ENCODE data around the gene RCSD1.

The RCSD1 gene

GRCh38 chr1:167638064-167638463 lies 8.0 kb downstream of the RCSD1 start:
- Histone ChIP-seq H3K27ac (ENCODE audit: low read depth, low read length) (no peak overlapping the region), H3K9me3 (ENCODE audit: control insufficient read depth in 5 of 5, low read length in 5 of 5) (no peaks in the 10 kb centered on the region), H3K27me3 (ENCODE audit: control insufficient read depth in 5 of 5, insufficient read depth in 4 of 5, low read length in 5 of 5) (peaks cover 0 to 5% (median 3%) of the 10 kb centered on the region in 5 donors), H3K36me3 (ENCODE audit: control insufficient read depth in 5 of 5, insufficient read depth in 5 of 5, low read length in 5 of 5) (peaks cover 0 to 18% (median 0%) of the 10 kb centered on the region in 5 donors), H3K4me1 (ENCODE audit: control insufficient read depth in 5 of 5, insufficient read depth in 5 of 5, low read length in 5 of 5) (peaks cover 0 to 49% (median 9%) of the 10 kb centered on the region in 5 donors), H3K9ac (ENCODE audit: low read length in 5 of 5) (no peak overlapping the region), H3K4me3 (ENCODE audit: low read depth in 1 of 5, low read length in 5 of 5) (no peak overlapping the region)

- Histone ChIP-seq H3K9ac (ENCODE audit: low read length in 5 of 5) (no peak overlapping the region), H3K27ac (ENCODE audit: low read depth, low read length) (no peak overlapping the region), H3K36me3 (ENCODE audit: control insufficient read depth in 5 of 5, insufficient read depth in 5 of 5, low read length in 5 of 5) (peaks cover 0 to 20% (median 0%) of the 10 kb centered on the region in 5 donors), H3K4me1 (ENCODE audit: control insufficient read depth in 5 of 5, insufficient read depth in 5 of 5, low read length in 5 of 5) (peaks cover 0 to 36% (median 8%) of the 10 kb centered on the region in 5 donors), H3K27me3 (ENCODE audit: control insufficient read depth in 5 of 5, insufficient read depth in 4 of 5, low read length in 5 of 5) (peaks cover 0 to 5% (median 3%) of the 10 kb centered on the region in 5 donors), H3K9me3 (ENCODE audit: control insufficient read depth in 5 of 5, low read length in 5 of 5) (no peaks in the 10 kb centered on the region), H3K4me3 (ENCODE audit: low read depth in 1 of 5, low read length in 5 of 5) (no peak overlapping the region)
Measured at GRCh38 chr1:167640051-167640450, 10.0 kb downstream of the RCSD1 start.

- peaks cover 0 to 3% (median 0%) of the 10 kb centered on the region in 5 donors for H3K27me3 ChIP-seq (ENCODE audit: control insufficient read depth in 5 of 5, insufficient read depth in 4 of 5, low read length in 5 of 5)
- no peaks in the 10 kb centered on the region for H3K9me3 ChIP-seq (ENCODE audit: control insufficient read depth in 5 of 5, low read length in 5 of 5)
- H3K9ac ChIP-seq (ENCODE audit: low read length in 5 of 5), result no peak overlapping the region
- H3K4me1 ChIP-seq (ENCODE audit: control insufficient read depth in 5 of 5, insufficient read depth in 5 of 5, low read length in 5 of 5), result peaks cover 0 to 30% (median 3%) of the 10 kb centered on the region in 5 donors
- peaks cover 0 to 20% (median 0%) of the 10 kb centered on the region in 5 donors for H3K36me3 ChIP-seq (ENCODE audit: control insufficient read depth in 5 of 5, insufficient read depth in 5 of 5, low read length in 5 of 5)
- H3K4me3 ChIP-seq (ENCODE audit: low read depth in 1 of 5, low read length in 5 of 5), result no peak overlapping the region
- no peak overlapping the region for H3K27ac ChIP-seq (ENCODE audit: low read depth, low read length)
Measured at GRCh38 chr1:167641786-167642500, 11.9 kb downstream of the RCSD1 start.

- peaks cover 0 to 20% (median 0%) of the 10 kb centered on the region in 5 donors for H3K36me3 ChIP-seq (ENCODE audit: control insufficient read depth in 5 of 5, insufficient read depth in 5 of 5, low read length in 5 of 5)
- H3K27ac ChIP-seq (ENCODE audit: low read depth, low read length), result no peak overlapping the region
- no peak overlapping the region for H3K9ac ChIP-seq (ENCODE audit: low read length in 5 of 5)
- no peak overlapping the region for H3K4me3 ChIP-seq (ENCODE audit: low read depth in 1 of 5, low read length in 5 of 5)
- no peaks in the 10 kb centered on the region for H3K9me3 ChIP-seq (ENCODE audit: control insufficient read depth in 5 of 5, low read length in 5 of 5)
- H3K27me3 ChIP-seq (ENCODE audit: control insufficient read depth in 5 of 5, insufficient read depth in 4 of 5, low read length in 5 of 5), result peaks cover 0 to 3% (median 0%) of the 10 kb centered on the region in 5 donors
- H3K4me1 ChIP-seq (ENCODE audit: control insufficient read depth in 5 of 5, insufficient read depth in 5 of 5, low read length in 5 of 5), result peaks cover 0 to 29% (median 8%) of the 10 kb centered on the region in 5 donors
Measured at GRCh38 chr1:167642501-167642826, 12.4 kb downstream of the RCSD1 start.

GRCh38 chr1:167643441-167643840 lies 13.4 kb downstream of the RCSD1 start:
- H3K36me3 ChIP-seq (ENCODE audit: control insufficient read depth in 5 of 5, insufficient read depth in 5 of 5, low read length in 5 of 5), result peaks cover 0 to 20% (median 0%) of the 10 kb centered on the region in 5 donors

GRCh38 chr1:167644551-167644950 lies 14.5 kb downstream of the RCSD1 start:
- Histone ChIP-seq H3K27me3 (ENCODE audit: control insufficient read depth in 5 of 5, insufficient read depth in 4 of 5, low read length in 5 of 5) (peaks cover 0 to 3% (median 0%) of the 10 kb centered on the region in 5 donors), H3K27ac (ENCODE audit: low read depth, low read length) (no peak overlapping the region)

More at GRCh38 chr1:167643441-167643840, 13.4 kb downstream of the RCSD1 start:
- Histone ChIP-seq H3K27ac (ENCODE audit: low read depth, low read length) (no peak overlapping the region), H3K9me3 (ENCODE audit: control insufficient read depth in 5 of 5, low read length in 5 of 5) (no peaks in the 10 kb centered on the region), H3K4me1 (ENCODE audit: control insufficient read depth in 5 of 5, insufficient read depth in 5 of 5, low read length in 5 of 5) (peaks cover 0 to 31% (median 17%) of the 10 kb centered on the region in 5 donors), H3K4me3 (ENCODE audit: low read depth in 1 of 5, low read length in 5 of 5) (no peak overlapping the region), H3K27me3 (ENCODE audit: control insufficient read depth in 5 of 5, insufficient read depth in 4 of 5, low read length in 5 of 5) (peaks cover 0 to 3% (median 0%) of the 10 kb centered on the region in 5 donors), H3K9ac (ENCODE audit: low read length in 5 of 5) (no peak overlapping the region)

GRCh38 chr1:167645140-167645541 lies 15.1 kb downstream of the RCSD1 start:
- peaks cover 0 to under 1% (median 0%) of the 10 kb centered on the region in 5 donors for H3K27me3 ChIP-seq (ENCODE audit: control insufficient read depth in 5 of 5, insufficient read depth in 4 of 5, low read length in 5 of 5)
- H3K4me1 ChIP-seq (ENCODE audit: control insufficient read depth in 5 of 5, insufficient read depth in 5 of 5, low read length in 5 of 5), result peaks cover 0 to 48% (median 32%) of the 10 kb centered on the region in 5 donors
- no peaks in the 10 kb centered on the region for H3K9me3 ChIP-seq (ENCODE audit: control insufficient read depth in 5 of 5, low read length in 5 of 5)
- H3K9ac ChIP-seq (ENCODE audit: low read length in 5 of 5), result no peak overlapping the region
- H3K4me3 ChIP-seq (ENCODE audit: low read depth in 1 of 5, low read length in 5 of 5), result no peak overlapping the region
- H3K36me3 ChIP-seq (ENCODE audit: control insufficient read depth in 5 of 5, insufficient read depth in 5 of 5, low read length in 5 of 5), result peaks cover 0 to 15% (median 0%) of the 10 kb centered on the region in 5 donors
- no peak overlapping the region for H3K27ac ChIP-seq (ENCODE audit: low read depth, low read length)

More at GRCh38 chr1:167644551-167644950, 14.5 kb downstream of the RCSD1 start:
- Histone ChIP-seq H3K4me3 (ENCODE audit: low read depth in 1 of 5, low read length in 5 of 5) (no peak overlapping the region), H3K9ac (ENCODE audit: low read length in 5 of 5) (no peak overlapping the region), H3K4me1 (ENCODE audit: control insufficient read depth in 5 of 5, insufficient read depth in 5 of 5, low read length in 5 of 5) (peaks cover 0 to 42% (median 28%) of the 10 kb centered on the region in 5 donors), H3K9me3 (ENCODE audit: control insufficient read depth in 5 of 5, low read length in 5 of 5) (no peaks in the 10 kb centered on the region), H3K36me3 (ENCODE audit: control insufficient read depth in 5 of 5, insufficient read depth in 5 of 5, low read length in 5 of 5) (peaks cover 0 to 20% (median 0%) of the 10 kb centered on the region in 5 donors)

- Histone ChIP-seq H3K4me3 (ENCODE audit: low read depth in 1 of 5, low read length in 5 of 5) (no peak overlapping the region), H3K9me3 (ENCODE audit: control insufficient read depth in 5 of 5, low read length in 5 of 5) (no peaks in the 10 kb centered on the region), H3K27ac (ENCODE audit: low read depth, low read length) (no peak overlapping the region), H3K9ac (ENCODE audit: low read length in 5 of 5) (no peak overlapping the region), H3K36me3 (ENCODE audit: control insufficient read depth in 5 of 5, insufficient read depth in 5 of 5, low read length in 5 of 5) (peaks cover 0 to 8% (median 0%) of the 10 kb centered on the region in 5 donors), H3K27me3 (ENCODE audit: control insufficient read depth in 5 of 5, insufficient read depth in 4 of 5, low read length in 5 of 5) (no peaks in the 10 kb centered on the region), H3K4me1 (ENCODE audit: control insufficient read depth in 5 of 5, insufficient read depth in 5 of 5, low read length in 5 of 5) (peaks cover 0 to 55% (median 39%) of the 10 kb centered on the region in 5 donors)
Measured at GRCh38 chr1:167645625-167646414, 15.8 kb downstream of the RCSD1 start.

- peak overlapping the region in 1 of 5 donors; percentile 1 for H3K4me3 ChIP-seq (ENCODE audit: low read depth in 1 of 5, low read length in 5 of 5)
- peak overlapping the region; percentile 14 for H3K27ac ChIP-seq (ENCODE audit: low read depth, low read length)
- H3K9ac ChIP-seq (ENCODE audit: low read length in 5 of 5), result peak overlapping the region in 1 of 5 donors; percentile 9
- H3K27me3 ChIP-seq (ENCODE audit: control insufficient read depth in 5 of 5, insufficient read depth in 4 of 5, low read length in 5 of 5), result no peaks in the 10 kb centered on the region
- H3K4me1 ChIP-seq (ENCODE audit: control insufficient read depth in 5 of 5, insufficient read depth in 5 of 5, low read length in 5 of 5), result peaks cover 0 to 63% (median 44%) of the 10 kb centered on the region in 5 donors
- peaks cover 0 to 3% (median 0%) of the 10 kb centered on the region in 5 donors for H3K36me3 ChIP-seq (ENCODE audit: control insufficient read depth in 5 of 5, insufficient read depth in 5 of 5, low read length in 5 of 5)
- no peaks in the 10 kb centered on the region for H3K9me3 ChIP-seq (ENCODE audit: control insufficient read depth in 5 of 5, low read length in 5 of 5)
Measured at GRCh38 chr1:167648252-167648849, 18.3 kb downstream of the RCSD1 start.

Data from subcutaneous abdominal adipose tissue (tissue), 5 donors.